ENCODE results near the gene DNM2.
"Not testable (repeated sequence)": the region's sequence is repeated elsewhere in the genome, so short reads cannot be mapped to it uniquely, and the experiment has no call there.

DNM2 gene

DNA sequence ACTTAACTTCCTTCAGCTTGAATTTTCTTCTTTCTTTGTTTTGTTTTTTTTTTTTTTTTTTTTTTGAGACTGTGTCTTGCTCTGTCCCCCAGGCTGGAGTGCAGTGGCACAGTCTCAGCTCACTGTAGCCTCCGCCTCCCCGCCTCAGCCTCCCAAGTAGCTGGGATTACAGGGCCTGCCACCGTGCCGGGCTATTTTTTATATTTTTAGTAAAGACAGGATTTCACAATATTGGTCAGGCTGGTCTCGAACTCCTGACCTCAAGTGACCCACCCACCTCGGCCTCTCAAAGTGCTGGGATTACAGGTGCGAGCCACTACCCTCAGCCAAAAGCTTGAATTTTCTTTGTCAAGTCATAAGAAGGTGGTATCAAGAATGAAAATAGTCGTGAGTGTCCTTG lies 42.7 kb upstream of the DNM2 start:
- H2BK5ac ChIP-seq (ENCODE audit: low read length); H4K8ac ChIP-seq (ENCODE audit: low read depth, low read length); H3K56ac ChIP-seq (ENCODE audit: low read length); H3K23ac ChIP-seq (ENCODE audit: low read length); H2BK15ac ChIP-seq (replicated peaks; ENCODE audit: low read depth); H3K4me2 ChIP-seq (ENCODE audit: low read length); H3K18ac ChIP-seq (ENCODE audit: low read length); H3K9ac ChIP-seq (ENCODE audit: low read length); H3K4me1 ChIP-seq (ENCODE audit: control insufficient read depth, low read depth, low read length); H2BK120ac ChIP-seq (ENCODE audit: low read depth, low read length); DNase-seq; H3K4me3 ChIP-seq (ENCODE audit: low read length); H3K4ac ChIP-seq (ENCODE audit: low read depth, low read length); H3K27ac ChIP-seq (ENCODE audit: low read depth, low read length); H3K27me3 ChIP-seq (ENCODE audit: insufficient read depth, low read length, poor library complexity); H4K5ac ChIP-seq (ENCODE audit: low read length); H2AK5ac ChIP-seq (ENCODE audit: low read length): not testable (repeated sequence)
- H3K79me2 ChIP-seq (ENCODE audit: control insufficient read depth, insufficient read depth, low read length) = peaks cover 80% of the 10 kb centered on the region
- H3K36me3 ChIP-seq (ENCODE audit: control insufficient read depth, insufficient read depth, low read length) = peaks cover 44% of the 10 kb centered on the region
- peaks cover 24% of the 10 kb centered on the region for H3K79me1 ChIP-seq (ENCODE audit: low read length)
- WGBS (ENCODE audit: extremely low coverage, insufficient coverage, low lambda C conversion rate) = no CpG with 5 or more reads among the region's 8 CpGs

DNA sequence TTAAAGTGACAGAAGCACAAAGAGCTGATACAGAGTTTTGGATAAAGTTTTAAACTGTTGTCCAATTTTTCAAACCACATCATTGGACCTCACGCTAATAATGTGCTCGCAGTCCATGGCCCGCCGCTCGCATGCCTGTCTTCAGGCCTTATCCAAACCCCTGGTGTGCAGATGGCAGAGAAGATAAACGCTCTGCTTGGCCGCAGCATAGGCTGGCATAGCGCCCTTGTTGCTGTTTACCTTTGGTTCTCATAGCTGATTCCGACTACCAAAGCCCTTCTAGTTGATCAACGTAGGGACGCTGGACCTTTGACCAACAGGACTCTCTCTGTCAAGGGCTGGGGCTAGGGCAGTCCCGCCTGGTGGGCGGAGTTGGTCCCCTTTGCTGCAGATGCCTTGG lies 40.1 kb upstream of the DNM2 start:
- H3K23ac ChIP-seq (ENCODE audit: low read length) = no peak overlapping the region
- peaks cover 77% of the 10 kb centered on the region for H3K79me2 ChIP-seq (ENCODE audit: control insufficient read depth, insufficient read depth, low read length)
- no peak overlapping the region for H2AK5ac ChIP-seq (ENCODE audit: low read length)
- H3K18ac ChIP-seq (ENCODE audit: low read length) = no peak overlapping the region
- DNase-seq = no peak
- no peak overlapping the region for H4K5ac ChIP-seq (ENCODE audit: low read length)
- WGBS (ENCODE audit: extremely low coverage, insufficient coverage, low lambda C conversion rate) = no CpG with 5 or more reads among the region's 13 CpGs
- peaks cover 58% of the 10 kb centered on the region for H3K36me3 ChIP-seq (ENCODE audit: control insufficient read depth, insufficient read depth, low read length)
- no peak overlapping the region for H3K56ac ChIP-seq (ENCODE audit: low read length)
- H4K8ac ChIP-seq (ENCODE audit: low read depth, low read length) = no peak overlapping the region
- no peak overlapping the region for H3K9ac ChIP-seq (ENCODE audit: low read length)
- no peaks in the 10 kb centered on the region for H3K27me3 ChIP-seq (ENCODE audit: insufficient read depth, low read length, poor library complexity)
- H2BK15ac ChIP-seq (replicated peaks; ENCODE audit: low read depth) = no peak overlapping the region
- H3K4me2 ChIP-seq (ENCODE audit: low read length) = no peak overlapping the region
- H3K4ac ChIP-seq (ENCODE audit: low read depth, low read length) = no peak overlapping the region
- H3K4me1 ChIP-seq (ENCODE audit: control insufficient read depth, low read depth, low read length) = no peaks in the 10 kb centered on the region
- H2BK5ac ChIP-seq (ENCODE audit: low read length) = no peak overlapping the region
- peaks cover 28% of the 10 kb centered on the region for H3K79me1 ChIP-seq (ENCODE audit: low read length)
- no peak overlapping the region for H3K4me3 ChIP-seq (ENCODE audit: low read length)
- H2BK120ac ChIP-seq (ENCODE audit: low read depth, low read length) = no peak overlapping the region
- no peak overlapping the region for H3K27ac ChIP-seq (ENCODE audit: low read depth, low read length)

DNA sequence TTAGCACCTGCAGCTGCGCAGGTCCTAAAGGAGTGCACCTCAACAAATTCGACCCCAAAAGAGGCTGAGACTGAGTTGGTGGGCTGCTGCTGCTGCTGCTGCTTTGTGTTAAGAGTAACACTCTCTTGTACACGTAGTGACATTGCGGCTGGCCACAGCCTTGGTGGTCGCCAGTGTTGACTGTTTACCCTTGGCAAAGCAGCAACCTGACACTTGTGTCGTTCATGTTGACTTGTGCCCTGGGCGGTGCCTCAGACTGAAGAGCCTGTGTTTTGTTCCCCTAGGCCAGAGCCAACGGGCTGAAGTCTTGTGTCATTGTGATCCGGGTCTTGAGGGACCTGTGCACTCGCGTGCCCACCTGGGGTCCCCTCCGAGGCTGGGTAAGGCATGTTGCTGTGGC lies 39.1 kb upstream of the DNM2 start:
- no peak overlapping the region for H3K4me2 ChIP-seq (ENCODE audit: low read length)
- no peak for DNase-seq

DNA sequence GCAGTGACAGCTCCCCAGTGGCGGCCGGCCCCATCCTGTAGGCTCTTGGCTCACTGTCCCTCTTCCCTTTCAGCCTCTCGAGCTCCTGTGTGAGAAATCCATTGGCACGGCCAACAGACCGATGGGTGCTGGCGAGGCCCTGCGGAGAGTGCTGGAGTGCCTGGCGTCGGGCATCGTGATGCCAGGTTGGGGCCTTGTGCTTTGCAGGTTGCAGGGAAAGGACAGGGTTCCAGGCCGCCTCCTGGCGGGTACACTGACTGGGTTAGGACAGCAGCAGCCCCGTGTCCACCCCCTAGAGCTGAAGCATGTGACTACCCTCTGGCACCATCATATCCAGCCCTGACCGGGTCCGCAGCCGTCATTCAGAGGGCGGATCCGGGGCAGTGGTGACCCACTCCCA lies 38.1 kb upstream of the DNM2 start:
- DNase-seq = no peak
- H3K4ac ChIP-seq (ENCODE audit: low read depth, low read length) = no peak overlapping the region
- H2AK5ac ChIP-seq (ENCODE audit: low read length) = no peak overlapping the region
- no peak overlapping the region for H2BK120ac ChIP-seq (ENCODE audit: low read depth, low read length)
- H4K8ac ChIP-seq (ENCODE audit: low read depth, low read length) = no peak overlapping the region
- WGBS (ENCODE audit: extremely low coverage, insufficient coverage, low lambda C conversion rate) = no CpG with 5 or more reads among the region's 18 CpGs
- H3K4me1 ChIP-seq (ENCODE audit: control insufficient read depth, low read depth, low read length) = no peaks in the 10 kb centered on the region
- peaks cover 65% of the 10 kb centered on the region for H3K36me3 ChIP-seq (ENCODE audit: control insufficient read depth, insufficient read depth, low read length)
- no peaks in the 10 kb centered on the region for H3K27me3 ChIP-seq (ENCODE audit: insufficient read depth, low read length, poor library complexity)
- H3K56ac ChIP-seq (ENCODE audit: low read length) = no peak overlapping the region
- H3K4me3 ChIP-seq (ENCODE audit: low read length) = no peak overlapping the region
- H4K5ac ChIP-seq (ENCODE audit: low read length) = no peak overlapping the region
- H3K79me1 ChIP-seq (ENCODE audit: low read length) = peaks cover 31% of the 10 kb centered on the region
- no peak overlapping the region for H3K4me2 ChIP-seq (ENCODE audit: low read length)
- no peak overlapping the region for H3K18ac ChIP-seq (ENCODE audit: low read length)
- no peak overlapping the region for H3K9ac ChIP-seq (ENCODE audit: low read length)
- no peak overlapping the region for H3K23ac ChIP-seq (ENCODE audit: low read length)
- peaks cover 67% of the 10 kb centered on the region for H3K79me2 ChIP-seq (ENCODE audit: control insufficient read depth, insufficient read depth, low read length)
- H3K27ac ChIP-seq (ENCODE audit: low read depth, low read length) = no peak overlapping the region
- no peak overlapping the region for H2BK5ac ChIP-seq (ENCODE audit: low read length)
- H2BK15ac ChIP-seq (replicated peaks; ENCODE audit: low read depth) = no peak overlapping the region

More for the DNA sequence above, 39.1 kb upstream of the DNM2 start:
- no peak overlapping the region for H3K9ac ChIP-seq (ENCODE audit: low read length)
- WGBS (ENCODE audit: extremely low coverage, insufficient coverage, low lambda C conversion rate) = no CpG with 5 or more reads among the region's 12 CpGs
- H2BK5ac ChIP-seq (ENCODE audit: low read length) = no peak overlapping the region
- H2BK120ac ChIP-seq (ENCODE audit: low read depth, low read length) = no peak overlapping the region
- no peak overlapping the region for H3K23ac ChIP-seq (ENCODE audit: low read length)
- H3K4me3 ChIP-seq (ENCODE audit: low read length) = no peak overlapping the region
- peaks cover 71% of the 10 kb centered on the region for H3K79me2 ChIP-seq (ENCODE audit: control insufficient read depth, insufficient read depth, low read length)
- H4K5ac ChIP-seq (ENCODE audit: low read length) = no peak overlapping the region
- H3K18ac ChIP-seq (ENCODE audit: low read length) = no peak overlapping the region
- peaks cover 64% of the 10 kb centered on the region for H3K36me3 ChIP-seq (ENCODE audit: control insufficient read depth, insufficient read depth, low read length)
- no peak overlapping the region for H3K27ac ChIP-seq (ENCODE audit: low read depth, low read length)
- H3K79me1 ChIP-seq (ENCODE audit: low read length) = peaks cover 31% of the 10 kb centered on the region
- no peak overlapping the region for H3K4ac ChIP-seq (ENCODE audit: low read depth, low read length)
- H2AK5ac ChIP-seq (ENCODE audit: low read length) = no peak overlapping the region
- no peaks in the 10 kb centered on the region for H3K27me3 ChIP-seq (ENCODE audit: insufficient read depth, low read length, poor library complexity)
- no peak overlapping the region for H4K8ac ChIP-seq (ENCODE audit: low read depth, low read length)
- H3K4me1 ChIP-seq (ENCODE audit: control insufficient read depth, low read depth, low read length) = no peaks in the 10 kb centered on the region
- no peak overlapping the region for H3K56ac ChIP-seq (ENCODE audit: low read length)
- H2BK15ac ChIP-seq (replicated peaks; ENCODE audit: low read depth) = no peak overlapping the region

DNA sequence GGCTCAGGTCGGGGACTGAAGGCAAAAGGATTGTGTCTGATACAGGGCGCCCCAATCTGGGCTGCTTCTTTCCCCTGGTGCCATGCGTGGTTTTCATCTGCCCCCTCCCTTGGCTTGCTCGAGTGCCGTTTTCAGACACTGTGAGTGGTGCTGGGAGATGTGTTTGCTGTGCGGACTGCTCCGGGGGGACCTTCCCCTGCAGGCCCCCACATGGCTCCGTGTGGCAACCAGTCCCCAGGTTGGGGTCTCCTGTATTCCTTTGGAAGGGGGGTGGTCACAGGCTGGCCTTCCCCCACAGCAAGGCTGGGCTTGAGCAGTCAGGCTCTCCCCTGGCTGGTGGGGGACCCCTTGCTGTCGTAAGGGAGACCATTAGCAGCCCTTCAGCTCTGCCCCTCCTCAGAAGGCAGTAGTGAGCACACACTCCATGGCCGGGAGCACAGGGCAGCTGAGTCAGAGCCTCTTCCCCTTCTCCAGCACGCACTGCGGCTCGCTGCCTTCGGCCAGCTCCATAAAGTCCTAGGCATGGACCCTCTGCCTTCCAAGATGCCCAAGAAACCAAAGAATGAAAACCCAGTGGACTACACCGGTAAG lies 37.2 kb upstream of the DNM2 start:
- Histone ChIP-seq H3K56ac (ENCODE audit: low read length) (no peak overlapping the region), H2BK5ac (ENCODE audit: low read length) (no peak overlapping the region), H3K4me3 (ENCODE audit: low read length) (no peak overlapping the region), H3K79me2 (ENCODE audit: control insufficient read depth, insufficient read depth, low read length) (peaks cover 65% of the 10 kb centered on the region), H3K9ac (ENCODE audit: low read length) (no peak overlapping the region), H3K23ac (ENCODE audit: low read length) (no peak overlapping the region), H4K5ac (ENCODE audit: low read length) (no peak overlapping the region), H4K8ac (ENCODE audit: low read depth, low read length) (no peak overlapping the region), H3K79me1 (ENCODE audit: low read length) (peaks cover 30% of the 10 kb centered on the region), H3K4me1 (ENCODE audit: control insufficient read depth, low read depth, low read length) (no peaks in the 10 kb centered on the region), H2AK5ac (ENCODE audit: low read length) (no peak overlapping the region), H3K18ac (ENCODE audit: low read length) (no peak overlapping the region), H3K36me3 (ENCODE audit: control insufficient read depth, insufficient read depth, low read length) (peaks cover 66% of the 10 kb centered on the region), H3K4me2 (ENCODE audit: low read length) (no peak overlapping the region), H3K27ac (ENCODE audit: low read depth, low read length) (no peak overlapping the region), H2BK120ac (ENCODE audit: low read depth, low read length) (no peak overlapping the region), H3K27me3 (ENCODE audit: insufficient read depth, low read length, poor library complexity) (no peaks in the 10 kb centered on the region), H2BK15ac (replicated peaks; ENCODE audit: low read depth) (no peak overlapping the region), H3K4ac (ENCODE audit: low read depth, low read length) (no peak overlapping the region)
- no CpG with 5 or more reads among the region's 15 CpGs for WGBS (ENCODE audit: extremely low coverage, insufficient coverage, low lambda C conversion rate)
- no peak for DNase-seq

DNA sequence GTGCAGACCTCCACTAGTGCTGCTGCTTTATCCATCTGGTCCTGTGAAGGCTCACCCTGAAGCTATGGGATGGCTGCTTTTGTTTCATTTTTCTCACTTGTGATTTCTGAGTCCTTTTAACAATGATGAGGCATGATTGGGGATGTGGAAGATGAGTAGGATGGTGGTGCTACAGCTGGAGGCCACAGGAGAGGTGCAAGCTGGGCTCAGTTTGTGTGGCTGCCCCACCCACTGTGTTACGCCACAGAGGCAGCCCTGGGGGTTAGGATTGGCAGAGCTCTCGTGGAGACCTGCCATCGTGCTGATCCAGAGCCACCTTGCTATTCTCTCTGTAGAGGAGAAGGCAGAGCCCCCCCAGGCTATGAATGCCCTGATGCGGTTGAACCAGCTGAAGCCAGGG lies 36.2 kb upstream of the DNM2 start:
- Histone ChIP-seq H3K79me1 (ENCODE audit: low read length) (peaks cover 36% of the 10 kb centered on the region), H3K18ac (ENCODE audit: low read length) (no peak overlapping the region)
- no CpG with 5 or more reads among the region's 4 CpGs for WGBS (ENCODE audit: extremely low coverage, insufficient coverage, low lambda C conversion rate)

More for the DNA sequence above, 36.2 kb upstream of the DNM2 start:
- Histone ChIP-seq H2BK15ac (replicated peaks; ENCODE audit: low read depth) (no peak overlapping the region), H2BK120ac (ENCODE audit: low read depth, low read length) (no peak overlapping the region), H3K9ac (ENCODE audit: low read length) (no peak overlapping the region), H3K23ac (ENCODE audit: low read length) (no peak overlapping the region), H3K79me2 (ENCODE audit: control insufficient read depth, insufficient read depth, low read length) (peaks cover 68% of the 10 kb centered on the region), H3K4ac (ENCODE audit: low read depth, low read length) (no peak overlapping the region), H3K27ac (ENCODE audit: low read depth, low read length) (no peak overlapping the region), H3K4me1 (ENCODE audit: control insufficient read depth, low read depth, low read length) (no peaks in the 10 kb centered on the region), H4K5ac (ENCODE audit: low read length) (no peak overlapping the region), H3K27me3 (ENCODE audit: insufficient read depth, low read length, poor library complexity) (no peaks in the 10 kb centered on the region), H4K8ac (ENCODE audit: low read depth, low read length) (no peak overlapping the region), H2AK5ac (ENCODE audit: low read length) (no peak overlapping the region), H3K36me3 (ENCODE audit: control insufficient read depth, insufficient read depth, low read length) (peaks cover 73% of the 10 kb centered on the region), H2BK5ac (ENCODE audit: low read length) (no peak overlapping the region), H3K56ac (ENCODE audit: low read length) (no peak overlapping the region), H3K4me2 (ENCODE audit: low read length) (no peak overlapping the region), H3K4me3 (ENCODE audit: low read length) (no peak overlapping the region)
- no peak for DNase-seq

Data from mesendoderm (in vitro differentiated cells).